Mesendoderm (in vitro differentiated cells): ENCODE measurements around the gene PSMD5.
A peak's percentile ranks its signal among the peaks of the same experiment; 100 is the strongest.

ENCODE experiments used
- DNase-seq: peaks from one replicate; pipeline ENCODE4 v3.0.0; 2013
- H2AK5ac ChIP-seq: 2 replicates; pipeline ENCODE4 v1.6.1; 2013; ENCODE audit warnings: low read length, inconsistent platforms
- H2BK120ac ChIP-seq: 2 replicates; pipeline ENCODE4 v1.6.1; 2013; ENCODE audit warnings: low read depth, mild to moderate bottlenecking, low read length, moderate library complexity, mixed read lengths
- H2BK15ac ChIP-seq: replicated peaks from 2 replicates; pipeline ENCODE4 v1.6.1; 2013; ENCODE audit warnings: low read depth, mild to moderate bottlenecking, moderate library complexity
- H2BK5ac ChIP-seq: 2 replicates; pipeline ENCODE4 v1.6.1; 2013; ENCODE audit warnings: low read length, inconsistent platforms
- H3K18ac ChIP-seq: 2 replicates; pipeline ENCODE4 v1.6.1; 2013; ENCODE audit warnings: mild to moderate bottlenecking, low read length, mixed read lengths
- H3K23ac ChIP-seq: one replicate; pipeline ENCODE4 v1.6.1; 2013; ENCODE audit warnings: low read length
- H3K27ac ChIP-seq: 2 replicates; pipeline ENCODE4 v1.5.1; 2013; ENCODE audit warnings: low read depth, mild to moderate bottlenecking, inconsistent platforms, low read length, moderate library complexity
- H3K27me3 ChIP-seq: 2 replicates; pipeline ENCODE4 v1.6.1; 2013; ENCODE audit warnings: low read length, control low read depth, mild to moderate bottlenecking, inconsistent platforms; ENCODE audit not compliant: insufficient read depth, poor library complexity
- H3K36me3 ChIP-seq: 2 replicates; pipeline ENCODE4 v1.6.1; 2013; ENCODE audit warnings: low read length, inconsistent platforms; ENCODE audit not compliant: control insufficient read depth, insufficient read depth
- H3K4ac ChIP-seq: one replicate; pipeline ENCODE4 v1.6.1; 2013; ENCODE audit warnings: low read depth, mild to moderate bottlenecking, low read length, moderate library complexity
- H3K4me1 ChIP-seq: 2 replicates; pipeline ENCODE4 v1.6.1; 2013; ENCODE audit warnings: low read depth, low read length, inconsistent platforms; ENCODE audit not compliant: control insufficient read depth
- H3K4me2 ChIP-seq: 2 replicates; pipeline ENCODE4 v1.6.1; 2013; ENCODE audit warnings: low read length
- H3K4me3 ChIP-seq: 2 replicates; pipeline ENCODE4 v1.5.1; 2013; ENCODE audit warnings: mild to moderate bottlenecking, low read length
- H3K56ac ChIP-seq: one replicate; pipeline ENCODE4 v1.6.1; 2013; ENCODE audit warnings: low read length
- H3K79me1 ChIP-seq: 2 replicates; pipeline ENCODE4 v1.6.1; 2013; ENCODE audit warnings: low read length, inconsistent platforms
- H3K79me2 ChIP-seq: 2 replicates; pipeline ENCODE4 v1.6.1; 2013; ENCODE audit warnings: mild to moderate bottlenecking, low read length; ENCODE audit not compliant: control insufficient read depth, insufficient read depth
- H3K9ac ChIP-seq: 2 replicates; pipeline ENCODE4 v1.6.1; 2013; ENCODE audit warnings: low read length, inconsistent platforms
- H4K5ac ChIP-seq: one replicate; pipeline ENCODE4 v1.6.1; 2013; ENCODE audit warnings: low read length
- H4K8ac ChIP-seq: one replicate; pipeline ENCODE4 v1.6.1; 2013; ENCODE audit warnings: low read depth, mild to moderate bottlenecking, control low read depth, low read length, moderate library complexity
- WGBS: extraction: QIAGEN DNeasy Blood & Tissue Kit; methylation state at CpG from one replicate; pipeline ENCODE4 v1.1.7; 2013; ENCODE audit warnings: low lambda C conversion rate, missing lambda C conversion rate; ENCODE audit not compliant: insufficient coverage; ENCODE audit errors: extremely low coverage; 5-methylcytosine and 5-hydroxymethylcytosine counted together

Gene PSMD5

DNA sequence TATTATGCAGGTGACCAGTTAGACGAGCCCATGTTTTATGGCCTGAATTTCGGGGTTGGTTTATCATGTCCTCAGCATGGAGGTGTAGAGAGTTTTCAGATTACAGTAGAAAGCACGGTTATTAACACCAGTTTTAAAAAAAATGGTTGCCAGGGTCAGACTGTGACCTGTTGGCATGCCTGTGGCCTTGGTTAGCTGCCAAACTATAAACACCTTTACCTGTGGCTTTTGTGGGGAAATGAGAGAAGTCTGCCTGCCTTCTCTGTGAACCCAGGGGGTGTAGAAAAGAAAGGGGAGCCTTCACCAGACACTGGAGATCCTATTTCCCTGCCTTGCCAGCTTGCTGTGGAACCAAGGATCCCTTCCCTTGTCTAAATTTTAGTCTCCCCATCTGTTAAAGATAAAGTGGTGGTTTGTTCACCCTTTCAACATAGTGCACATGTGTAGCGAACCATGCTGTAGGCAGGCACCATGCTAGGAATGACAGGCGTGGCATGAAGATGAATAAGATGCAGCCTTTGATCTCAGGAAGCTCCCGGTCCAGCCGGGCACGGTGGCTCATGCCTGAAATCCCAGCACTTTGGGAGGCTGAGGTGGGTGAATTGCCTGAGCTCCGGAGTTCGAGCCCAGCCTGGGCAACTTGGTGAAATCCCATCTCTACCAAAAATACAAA, 40.3 kb upstream of the PSMD5 start:
- H3K9ac ChIP-seq = no peak overlapping the region
- H3K56ac ChIP-seq = no peak overlapping the region
- H2BK5ac ChIP-seq = no peak overlapping the region
- no peak overlapping the region for H3K4ac ChIP-seq
- no CpG with 5 or more reads among the region's 10 CpGs for WGBS
- no peaks in the 10 kb centered on the region for H3K27me3 ChIP-seq
- H3K18ac ChIP-seq = no peak overlapping the region
- no peaks in the 10 kb centered on the region for H3K36me3 ChIP-seq
- no peaks in the 10 kb centered on the region for H3K4me1 ChIP-seq
- H4K5ac ChIP-seq = no peak overlapping the region
- no peaks in the 10 kb centered on the region for H3K79me2 ChIP-seq
- H3K79me1 ChIP-seq = no peaks in the 10 kb centered on the region
- H2AK5ac ChIP-seq = no peak overlapping the region
- H3K4me2 ChIP-seq = no peak overlapping the region
- no peak overlapping the region for H2BK15ac ChIP-seq
- H4K8ac ChIP-seq = no peak overlapping the region
- no peak overlapping the region for H3K4me3 ChIP-seq
- no peak for DNase-seq
- no peak overlapping the region for H2BK120ac ChIP-seq
- no peak overlapping the region for H3K23ac ChIP-seq
- no peak overlapping the region for H3K27ac ChIP-seq

DNA sequence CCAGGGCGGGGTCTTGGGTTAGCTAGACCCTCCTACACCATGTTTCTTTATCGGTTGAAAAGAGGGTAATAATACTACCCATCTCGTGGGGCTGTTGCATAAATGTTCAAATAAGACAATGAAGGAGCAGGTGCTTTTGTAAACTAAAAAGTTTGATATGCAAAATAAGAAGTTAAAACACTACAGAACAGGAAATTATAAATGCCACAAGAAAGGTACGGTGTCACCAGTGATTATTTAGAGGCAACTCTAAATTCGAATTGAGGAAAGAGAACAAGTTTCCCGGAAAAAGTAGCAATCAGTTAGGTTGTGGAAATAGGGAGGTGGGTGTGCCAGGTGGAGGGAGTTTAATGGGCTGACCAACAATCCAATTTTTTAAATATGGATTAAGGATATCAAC, 36.7 kb upstream of the PSMD5 start:
- no peaks in the 10 kb centered on the region for H3K36me3 ChIP-seq

DNA sequence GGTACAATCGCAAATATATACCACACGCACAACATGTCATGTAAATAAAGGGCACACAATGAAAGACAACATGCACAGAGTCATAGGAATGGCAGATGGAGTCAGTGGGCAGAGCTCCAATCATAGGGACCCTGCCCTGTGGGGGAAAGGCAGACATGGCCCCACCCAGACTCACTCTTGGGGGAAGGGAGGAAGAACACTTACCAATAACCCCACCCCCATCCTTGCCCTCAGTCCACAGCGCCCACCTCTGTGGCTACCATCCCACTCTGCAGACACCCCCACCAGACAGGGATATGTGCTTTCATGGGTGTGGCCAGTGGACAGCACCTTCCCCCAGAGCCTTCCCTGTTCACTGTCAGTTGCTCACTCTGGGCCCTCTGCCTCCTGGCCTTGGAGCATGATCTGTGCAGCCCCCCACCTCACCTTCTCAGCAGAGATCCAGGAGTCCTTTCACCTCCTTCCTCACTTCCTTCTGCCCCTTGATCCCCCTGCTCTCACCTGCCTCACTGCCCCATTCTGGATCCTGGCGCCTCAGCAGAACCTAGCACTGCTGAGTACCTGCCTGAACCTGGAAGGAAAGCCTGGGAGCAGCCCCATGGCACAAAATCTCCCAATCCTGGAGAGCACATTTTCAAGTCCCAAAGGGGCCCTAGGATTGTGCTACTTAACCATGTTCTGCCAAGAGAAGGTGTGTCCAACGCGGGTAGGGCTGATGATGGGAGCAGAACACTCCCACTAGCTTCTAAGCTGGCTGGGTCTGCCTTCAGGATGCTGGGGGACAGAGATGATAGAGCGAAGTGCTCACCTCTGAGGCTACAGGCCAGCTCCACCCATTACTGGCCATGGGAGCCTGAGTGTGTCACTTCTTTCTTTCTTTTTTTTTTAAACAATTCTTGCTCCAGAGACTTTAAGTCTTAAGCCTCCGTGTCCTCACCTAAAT, 35.7 kb upstream of the PSMD5 start:
- Histone ChIP-seq H2BK15ac (no peak overlapping the region), H3K36me3 (no peaks in the 10 kb centered on the region), H4K8ac (no peak overlapping the region), H3K79me2 (no peaks in the 10 kb centered on the region), H3K18ac (no peak overlapping the region), H3K23ac (no peak overlapping the region), H3K27ac (no peak overlapping the region), H2AK5ac (no peak overlapping the region), H3K9ac (no peak overlapping the region), H3K56ac (no peak overlapping the region), H2BK5ac (no peak overlapping the region), H3K79me1 (no peaks in the 10 kb centered on the region), H4K5ac (no peak overlapping the region), H3K4me1 (peaks cover 5% of the 10 kb centered on the region), H3K4me2 (no peak overlapping the region), H3K27me3 (peaks cover 2% of the 10 kb centered on the region), H3K4me3 (no peak overlapping the region), H3K4ac (no peak overlapping the region), H2BK120ac (no peak overlapping the region)
- no CpG with 5 or more reads among the region's 8 CpGs for WGBS
- DNase-seq = no peak

More for the DNA sequence above, 36.7 kb upstream of the PSMD5 start:
- no peak overlapping the region for H3K27ac ChIP-seq
- no peaks in the 10 kb centered on the region for H3K79me1 ChIP-seq
- no peak overlapping the region for H3K56ac ChIP-seq
- WGBS = no CpG with 5 or more reads among the region's 6 CpGs
- H3K4ac ChIP-seq = no peak overlapping the region
- no peak overlapping the region for H3K4me2 ChIP-seq
- H3K4me1 ChIP-seq = peaks cover 3% of the 10 kb centered on the region
- no peak overlapping the region for H4K8ac ChIP-seq
- no peak overlapping the region for H3K9ac ChIP-seq
- no peak overlapping the region for H2BK5ac ChIP-seq
- H2BK15ac ChIP-seq = no peak overlapping the region
- no peak for DNase-seq
- H3K27me3 ChIP-seq = peaks cover 2% of the 10 kb centered on the region
- no peak overlapping the region for H4K5ac ChIP-seq
- H3K23ac ChIP-seq = no peak overlapping the region
- H2BK120ac ChIP-seq = no peak overlapping the region
- no peaks in the 10 kb centered on the region for H3K79me2 ChIP-seq
- H2AK5ac ChIP-seq = no peak overlapping the region
- H3K4me3 ChIP-seq = no peak overlapping the region
- no peak overlapping the region for H3K18ac ChIP-seq

DNA sequence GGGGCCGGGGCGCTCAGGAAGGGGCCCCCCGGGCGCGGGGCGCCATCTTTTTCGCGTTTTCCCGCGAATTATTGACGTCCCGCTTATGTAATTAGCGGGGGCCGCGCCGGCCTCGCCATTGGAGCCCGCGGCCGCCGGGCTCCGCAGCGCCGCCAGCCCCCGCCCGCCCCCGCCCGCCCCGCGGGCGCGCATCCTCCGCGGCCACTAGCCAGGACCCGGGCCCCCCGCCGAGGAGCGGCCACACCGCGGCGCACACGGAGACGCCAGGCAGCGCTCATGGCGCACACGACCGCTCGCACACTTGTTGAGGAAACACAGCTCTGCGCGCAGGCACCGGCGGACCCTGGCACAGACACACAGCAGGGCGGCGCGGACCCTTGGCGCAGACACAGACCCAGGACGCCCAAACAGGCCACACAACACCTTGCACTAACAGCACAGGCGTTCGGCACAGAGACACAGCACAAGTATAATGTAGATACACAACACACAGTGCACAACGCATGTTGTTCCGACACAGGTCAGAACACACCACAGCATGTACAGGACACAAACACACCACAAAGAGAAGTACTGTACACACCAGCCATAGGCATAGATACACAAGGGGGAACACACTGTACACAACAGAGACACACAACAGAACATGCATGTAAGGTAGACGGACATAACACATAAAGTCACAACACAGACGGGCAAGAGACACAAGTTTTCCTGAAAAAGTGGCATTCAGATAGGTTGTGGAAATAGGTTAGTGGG, 34.7 kb upstream of the PSMD5 start:
- no peaks in the 10 kb centered on the region for H3K36me3 ChIP-seq
- H3K56ac ChIP-seq = peak overlapping the region; percentile 90
- peak overlapping the region; percentile 71 for H3K9ac ChIP-seq
- H3K4ac ChIP-seq = no peak overlapping the region
- H2BK120ac ChIP-seq = no peak overlapping the region
- peak overlapping the region; percentile 13 for H3K4me3 ChIP-seq
- H3K27ac ChIP-seq = no peak overlapping the region
- peaks cover 2% of the 10 kb centered on the region for H3K27me3 ChIP-seq
- H2AK5ac ChIP-seq = no peak overlapping the region
- H3K79me2 ChIP-seq = no peaks in the 10 kb centered on the region
- H3K79me1 ChIP-seq = no peaks in the 10 kb centered on the region
- peaks cover 9% of the 10 kb centered on the region for H3K4me1 ChIP-seq
- H3K18ac ChIP-seq = no peak overlapping the region
- H3K23ac ChIP-seq = peak overlapping the region; percentile 99
- H2BK15ac ChIP-seq = no peak overlapping the region
- DNase-seq = no peak
- peak overlapping the region; percentile 79 for H4K5ac ChIP-seq
- no peak overlapping the region for H2BK5ac ChIP-seq
- H3K4me2 ChIP-seq = peak overlapping the region; percentile 61
- no CpG with 5 or more reads among the region's 63 CpGs for WGBS
- H4K8ac ChIP-seq = no peak overlapping the region

DNA sequence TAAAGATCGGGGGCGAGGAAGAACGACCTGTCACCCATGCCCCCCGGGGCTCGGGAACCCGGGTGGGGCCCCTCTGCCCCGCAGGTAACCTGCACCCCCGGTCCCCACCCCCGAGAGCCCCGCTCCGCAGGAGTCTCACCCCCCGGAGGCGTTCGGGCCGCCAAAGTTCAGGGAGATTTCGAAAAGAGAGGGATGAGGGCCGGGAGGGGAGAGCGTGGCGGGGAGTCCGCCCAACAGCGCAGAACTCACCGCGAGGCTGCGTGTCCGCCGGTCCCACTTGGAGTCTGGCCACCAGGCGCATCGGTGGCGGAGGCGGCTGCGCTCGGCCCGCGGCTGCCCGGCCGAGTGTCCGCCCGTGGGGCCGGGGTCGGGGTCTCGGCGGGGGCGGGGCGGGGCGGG, 34.1 kb upstream of the PSMD5 start, which contains the start of gene PHF19:
PHF19 (minus strand) TSS at position 347 of the 399 bp plus-strand sequence. CDS start 2,447 bp downstream, outside the sequence.
- no peaks in the 10 kb centered on the region for H3K79me2 ChIP-seq
- H2BK5ac ChIP-seq = no peak within 1 kb of the TSS
- H3K36me3 ChIP-seq = no peaks in the 10 kb centered on the region
- peaks cover 9% of the 10 kb centered on the region for H3K4me1 ChIP-seq
- H3K56ac ChIP-seq = peak within 1 kb of the TSS; percentile 90
- H4K8ac ChIP-seq = no peak within 1 kb of the TSS
- no peak within 1 kb of the TSS for H2AK5ac ChIP-seq
- H3K18ac ChIP-seq = peak within 1 kb of the TSS; percentile 88
- peak within 1 kb of the TSS; percentile 79 for H4K5ac ChIP-seq
- H3K4ac ChIP-seq = peak within 1 kb of the TSS; percentile 64
- H2BK120ac ChIP-seq = no peak within 1 kb of the TSS
- H3K4me3 ChIP-seq = peak within 1 kb of the TSS; percentile 38
- H3K9ac ChIP-seq = peak within 1 kb of the TSS; percentile 73
- no peaks in the 10 kb centered on the region for H3K79me1 ChIP-seq
- H3K27me3 ChIP-seq = peaks cover 2% of the 10 kb centered on the region
- DNase-seq = no peak
- H3K27ac ChIP-seq = peak within 1 kb of the TSS; percentile 45
- no CpG with 5 or more reads among the region's 45 CpGs for WGBS
- H2BK15ac ChIP-seq = no peak within 1 kb of the TSS
- peak within 1 kb of the TSS; percentile 99 for H3K23ac ChIP-seq
- H3K4me2 ChIP-seq = peak within 1 kb of the TSS; percentile 61
